Stimulated activated memory B cell treated with anti-CD40 and anti-IgM and Interleukin-4, amounts not matched to agents 10 μg/mL and 1 μg/mL and 100 μg/mL, for 72 hours (primary cell): Measurements from ENCODE around the gene H6PD.

Experiments
- ATAC-seq: fragments of 150-1000 bp; cut with Tn5 transposase; 2 replicates; pipeline ENCODE4 v1.10.0; 2021
- H3K27ac Mint-ChIP-seq: one replicate; pipeline ENCODE4 v1.8.0; 2022; ENCODE audit warnings: mild to moderate bottlenecking, mixed read lengths
- H3K27me3 Mint-ChIP-seq: one replicate; pipeline ENCODE4 v1.8.0; 2022; ENCODE audit warnings: mixed read lengths
- H3K36me3 Mint-ChIP-seq: one replicate; pipeline ENCODE4 v1.8.0; 2022; ENCODE audit warnings: mixed read lengths
- H3K4me1 Mint-ChIP-seq: one replicate; pipeline ENCODE4 v1.8.0; 2022; ENCODE audit warnings: mixed read lengths
- H3K4me3 Mint-ChIP-seq: one replicate; pipeline ENCODE4 v1.8.0; 2022; ENCODE audit warnings: mild to moderate bottlenecking, moderate library complexity, mixed read lengths
- H3K9me3 Mint-ChIP-seq: one replicate; pipeline ENCODE4 v1.8.0; 2022; ENCODE audit warnings: mixed read lengths

H6PD gene

GRCh38 chr1:9253453-9254105 lies 19.0 kb downstream of the H6PD start:
- Mint-ChIP-seq H3K4me3 (no peak overlapping the region), H3K4me1 (peaks cover 11% of the 10 kb centered on the region), H3K36me3 (peaks cover 28% of the 10 kb centered on the region), H3K27ac (peak overlapping the region; percentile 13), H3K9me3 (peaks cover 1% of the 10 kb centered on the region), H3K27me3 (no peaks in the 10 kb centered on the region)
- no peak for ATAC-seq

DNA sequence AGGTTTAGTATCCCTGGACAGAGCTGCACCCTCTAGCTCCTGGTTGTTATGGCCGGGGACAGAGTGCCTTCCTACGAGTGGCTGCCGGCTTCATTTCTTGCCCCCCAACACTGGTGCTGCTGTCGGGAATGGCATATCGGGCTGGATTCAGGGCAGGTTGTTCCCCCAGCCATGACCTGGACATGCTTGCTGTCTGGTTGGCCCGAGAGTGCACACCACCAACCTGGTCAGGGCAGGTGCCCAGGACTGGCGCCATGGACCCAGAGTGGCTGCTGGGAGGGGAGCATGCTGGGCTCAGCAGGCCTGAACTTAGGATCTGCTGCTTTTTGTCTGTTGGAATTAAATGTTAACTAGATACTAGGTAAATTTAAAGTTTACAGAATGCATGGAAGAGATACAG lies 21.8 kb downstream of the H6PD start:
- Mint-ChIP-seq H3K9me3 (peaks cover 7% of the 10 kb centered on the region), H3K27ac (no peak overlapping the region), H3K36me3 (peaks cover 35% of the 10 kb centered on the region), H3K27me3 (no peaks in the 10 kb centered on the region), H3K4me3 (no peak overlapping the region), H3K4me1 (peaks cover 38% of the 10 kb centered on the region)
- no peak for ATAC-seq

GRCh38 chr1:9257851-9258250 lies 23.3 kb downstream of the H6PD start:
- Mint-ChIP-seq H3K9me3 (peaks cover 7% of the 10 kb centered on the region), H3K36me3 (peaks cover 41% of the 10 kb centered on the region), H3K27ac (no peak overlapping the region)

GRCh38 chr1:9258629-9259028 lies 24.1 kb downstream of the H6PD start:
- peaks cover 7% of the 10 kb centered on the region for H3K9me3 Mint-ChIP-seq
- no peak for ATAC-seq
- H3K27me3 Mint-ChIP-seq: no peaks in the 10 kb centered on the region
- H3K4me1 Mint-ChIP-seq: peaks cover 38% of the 10 kb centered on the region
- H3K27ac Mint-ChIP-seq: no peak overlapping the region
- no peak overlapping the region for H3K4me3 Mint-ChIP-seq
- peaks cover 44% of the 10 kb centered on the region for H3K36me3 Mint-ChIP-seq

More at GRCh38 chr1:9257851-9258250, 23.3 kb downstream of the H6PD start:
- Mint-ChIP-seq H3K27me3 (no peaks in the 10 kb centered on the region), H3K4me1 (peaks cover 38% of the 10 kb centered on the region), H3K4me3 (no peak overlapping the region)
- no peak for ATAC-seq

DNA sequence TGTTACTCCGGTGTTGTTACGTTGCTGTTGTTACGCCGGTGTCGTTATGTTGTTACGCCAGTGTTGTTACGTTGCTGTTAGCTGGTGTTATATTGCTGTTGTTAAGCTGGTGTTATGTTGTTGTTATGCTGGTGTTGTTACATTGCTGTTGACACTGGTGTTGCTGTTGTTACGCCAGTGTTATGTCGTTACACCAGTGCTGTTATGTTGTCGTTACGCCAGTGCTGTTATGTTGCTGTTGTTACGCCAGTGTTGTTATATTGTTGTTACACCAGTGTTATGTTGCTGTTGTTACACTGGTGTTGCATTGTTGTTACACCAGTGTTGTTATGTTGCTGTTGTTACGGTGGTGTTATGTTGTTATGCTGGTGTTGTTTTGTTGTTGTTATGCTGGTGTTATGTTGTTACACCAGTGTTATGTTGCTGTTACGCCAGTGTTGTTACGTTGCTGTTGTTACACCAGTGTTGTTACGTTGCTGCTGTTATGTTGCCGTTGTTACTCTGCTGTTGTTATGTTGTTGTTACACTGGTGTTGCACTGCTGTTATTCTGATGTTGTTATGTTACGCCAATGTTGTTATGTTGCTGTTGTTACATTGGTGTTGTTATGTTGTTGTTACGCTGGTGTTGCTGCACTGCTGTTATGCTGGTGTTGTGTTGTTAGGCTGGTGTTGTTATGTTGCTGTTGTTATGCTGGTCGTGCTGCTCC lies 25.6 kb downstream of the H6PD start:
- H3K4me1 Mint-ChIP-seq: peaks cover 38% of the 10 kb centered on the region
- no peaks in the 10 kb centered on the region for H3K27me3 Mint-ChIP-seq
- H3K4me3 Mint-ChIP-seq: no peak overlapping the region
- peaks cover 56% of the 10 kb centered on the region for H3K36me3 Mint-ChIP-seq
- no peak overlapping the region for H3K27ac Mint-ChIP-seq
- ATAC-seq: no peak
- H3K9me3 Mint-ChIP-seq: peaks cover 7% of the 10 kb centered on the region

- H3K27me3 Mint-ChIP-seq: no peaks in the 10 kb centered on the region
- H3K4me1 Mint-ChIP-seq: peaks cover 38% of the 10 kb centered on the region
- H3K27ac Mint-ChIP-seq: no peak overlapping the region
- H3K9me3 Mint-ChIP-seq: peaks cover 7% of the 10 kb centered on the region
- ATAC-seq: no peak
- H3K4me3 Mint-ChIP-seq: no peak overlapping the region
- peaks cover 63% of the 10 kb centered on the region for H3K36me3 Mint-ChIP-seq
Measured at GRCh38 chr1:9261496-9261895, 26.9 kb downstream of the H6PD start.

GRCh38 chr1:9262096-9262986 lies 27.8 kb downstream of the H6PD start:
- ATAC-seq: no peak
- Mint-ChIP-seq H3K27me3 (no peaks in the 10 kb centered on the region), H3K27ac (no peak overlapping the region), H3K36me3 (peaks cover 68% of the 10 kb centered on the region), H3K9me3 (peaks cover 7% of the 10 kb centered on the region), H3K4me1 (peaks cover 43% of the 10 kb centered on the region), H3K4me3 (no peak overlapping the region)

GRCh38 chr1:9263276-9263855 lies 28.8 kb downstream of the H6PD start:
- H3K27ac Mint-ChIP-seq: no peak overlapping the region
- peaks cover 7% of the 10 kb centered on the region for H3K9me3 Mint-ChIP-seq
- H3K36me3 Mint-ChIP-seq: peaks cover 59% of the 10 kb centered on the region
- no peaks in the 10 kb centered on the region for H3K27me3 Mint-ChIP-seq
- H3K4me3 Mint-ChIP-seq: no peak overlapping the region
- ATAC-seq: no peak
- peaks cover 36% of the 10 kb centered on the region for H3K4me1 Mint-ChIP-seq

DNA sequence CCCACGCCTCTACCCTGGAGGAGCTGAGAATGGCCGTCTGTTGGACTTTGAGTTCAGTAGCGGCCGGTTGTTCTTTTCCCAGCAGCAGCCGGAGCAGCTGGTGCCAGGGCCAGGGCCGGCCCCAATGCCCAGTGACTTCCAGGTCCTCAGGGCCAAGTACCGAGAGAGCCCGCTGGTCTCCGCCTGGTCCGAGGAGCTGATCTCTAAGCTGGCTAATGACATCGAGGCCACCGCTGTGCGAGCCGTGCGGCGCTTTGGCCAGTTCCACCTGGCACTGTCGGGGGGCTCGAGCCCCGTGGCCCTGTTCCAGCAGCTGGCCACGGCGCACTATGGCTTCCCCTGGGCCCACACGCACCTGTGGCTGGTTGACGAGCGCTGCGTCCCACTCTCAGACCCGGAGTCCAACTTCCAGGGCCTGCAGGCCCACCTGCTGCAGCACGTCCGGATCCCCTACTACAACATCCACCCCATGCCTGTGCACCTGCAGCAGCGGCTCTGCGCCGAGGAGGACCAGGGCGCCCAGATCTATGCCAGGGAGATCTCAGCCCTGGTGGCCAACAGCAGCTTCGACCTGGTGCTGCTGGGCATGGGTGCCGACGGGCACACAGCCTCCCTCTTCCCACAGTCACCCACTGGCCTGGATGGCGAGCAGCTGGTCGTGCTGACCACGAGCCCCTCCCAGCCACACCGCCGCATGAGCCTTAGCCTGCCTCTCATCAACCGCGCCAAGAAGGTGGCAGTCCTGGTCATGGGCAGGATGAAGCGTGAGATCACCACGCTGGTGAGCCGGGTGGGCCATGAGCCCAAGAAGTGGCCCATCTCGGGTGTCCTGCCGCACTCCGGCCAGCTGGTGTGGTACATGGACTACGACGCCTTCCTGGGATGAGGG lies 29.7 kb downstream of the H6PD start:
- peaks cover 27% of the 10 kb centered on the region for H3K4me1 Mint-ChIP-seq
- H3K36me3 Mint-ChIP-seq: peaks cover 57% of the 10 kb centered on the region
- no peak overlapping the region for H3K27ac Mint-ChIP-seq
- no peak for ATAC-seq
- H3K27me3 Mint-ChIP-seq: no peaks in the 10 kb centered on the region
- H3K4me3 Mint-ChIP-seq: no peak overlapping the region
- peaks cover 3% of the 10 kb centered on the region for H3K9me3 Mint-ChIP-seq

- Mint-ChIP-seq H3K4me1 (peaks cover 19% of the 10 kb centered on the region), H3K4me3 (no peak overlapping the region), H3K27ac (no peak overlapping the region), H3K9me3 (no peaks in the 10 kb centered on the region), H3K27me3 (no peaks in the 10 kb centered on the region), H3K36me3 (peaks cover 65% of the 10 kb centered on the region)
- no peak for ATAC-seq
Measured at GRCh38 chr1:9265037-9265436, 30.5 kb downstream of the H6PD start.

DNA sequence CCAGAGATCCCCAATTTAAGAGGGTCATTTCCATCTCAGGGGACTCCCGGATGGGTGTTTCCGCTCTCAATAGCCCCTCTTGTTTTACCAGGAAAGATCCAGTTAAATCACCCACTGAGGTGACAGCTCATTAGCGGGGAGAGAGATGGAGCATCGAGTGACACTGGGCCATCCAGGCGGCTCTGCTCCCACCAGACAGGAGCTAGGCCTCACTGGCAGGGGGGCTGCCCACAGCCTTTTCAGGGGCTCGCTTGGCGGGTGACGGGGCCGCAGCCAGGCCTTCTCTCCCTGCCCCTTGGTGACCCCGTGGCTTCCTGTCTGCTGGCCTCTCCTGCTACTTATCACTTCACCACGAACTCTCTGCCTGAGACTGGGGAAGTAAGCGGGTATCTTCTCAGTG lies 31.4 kb downstream of the H6PD start:
- ATAC-seq: no peak
- H3K9me3 Mint-ChIP-seq: no peaks in the 10 kb centered on the region
- H3K4me3 Mint-ChIP-seq: no peak overlapping the region
- H3K27ac Mint-ChIP-seq: no peak overlapping the region
- peaks cover 10% of the 10 kb centered on the region for H3K4me1 Mint-ChIP-seq
- no peaks in the 10 kb centered on the region for H3K27me3 Mint-ChIP-seq
- H3K36me3 Mint-ChIP-seq: peaks cover 60% of the 10 kb centered on the region

DNA sequence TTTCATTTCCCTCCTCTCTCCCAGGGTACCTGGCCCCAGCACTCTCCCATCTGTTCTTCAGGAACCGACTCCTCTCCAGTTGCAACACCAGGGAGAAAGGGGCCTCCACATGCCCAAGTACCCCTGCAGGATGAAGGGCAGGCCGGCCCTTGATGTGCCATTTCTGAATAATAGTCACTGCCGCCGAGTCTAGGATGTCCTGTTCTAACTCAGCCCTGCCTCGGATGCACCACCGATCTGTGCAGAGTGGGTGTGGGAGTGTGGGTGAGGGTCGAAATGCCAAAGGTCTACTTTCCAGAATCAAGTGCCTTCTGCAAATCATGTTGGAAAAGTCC lies 32.7 kb downstream of the H6PD start:
- H3K36me3 Mint-ChIP-seq: peaks cover 56% of the 10 kb centered on the region
- H3K4me3 Mint-ChIP-seq: no peak overlapping the region

GRCh38 chr1:9267827-9268581 lies 33.4 kb downstream of the H6PD start:
- Mint-ChIP-seq H3K36me3 (peaks cover 54% of the 10 kb centered on the region), H3K4me1 (peaks cover 7% of the 10 kb centered on the region), H3K27ac (no peak overlapping the region), H3K4me3 (no peak overlapping the region), H3K9me3 (no peaks in the 10 kb centered on the region), H3K27me3 (no peaks in the 10 kb centered on the region)
- ATAC-seq: no peak

More for the DNA sequence above, 32.7 kb downstream of the H6PD start:
- H3K4me1 Mint-ChIP-seq: peaks cover 7% of the 10 kb centered on the region
- ATAC-seq: no peak
- H3K27ac Mint-ChIP-seq: peak overlapping the region; percentile 28
- H3K9me3 Mint-ChIP-seq: no peaks in the 10 kb centered on the region
- no peaks in the 10 kb centered on the region for H3K27me3 Mint-ChIP-seq

DNA sequence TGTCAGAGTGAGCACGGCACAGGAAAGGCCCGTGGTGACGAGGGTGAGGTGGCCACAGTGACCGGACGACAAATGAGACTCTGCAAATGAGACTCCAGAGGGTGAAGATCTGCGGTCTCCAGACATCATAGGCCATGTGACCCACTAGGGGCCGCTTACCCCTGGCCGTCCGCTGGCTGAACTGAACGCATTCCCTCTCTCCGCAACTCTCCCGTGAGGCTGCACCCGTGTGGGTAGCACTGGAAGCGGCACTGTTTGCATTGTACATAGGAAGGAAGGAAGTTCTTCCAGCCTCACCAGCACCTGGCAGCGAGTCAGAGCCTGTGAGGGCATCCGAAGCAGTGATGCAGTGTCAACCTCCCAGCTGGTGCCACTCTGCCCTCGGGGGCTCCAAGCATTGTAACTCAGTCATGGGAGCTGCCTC lies 34.5 kb downstream of the H6PD start:
- Mint-ChIP-seq H3K27ac (no peak overlapping the region), H3K4me3 (no peak overlapping the region), H3K27me3 (no peaks in the 10 kb centered on the region), H3K36me3 (peaks cover 49% of the 10 kb centered on the region), H3K9me3 (no peaks in the 10 kb centered on the region), H3K4me1 (peaks cover 7% of the 10 kb centered on the region)
- no peak for ATAC-seq
